MM.1S (cell line): Measurements from ENCODE around the gene APCDD1L.

ENCODE experiments used
- EZH2 ChIP-seq: fragments of 300-600 bp; sonication (generic); optimal IDR thresholded peaks from 2 replicates; pipeline ENCODE3; 2017; ENCODE audit warnings: low read depth, mild to moderate bottlenecking, antibody characterized with exemption, low read length, mixed read lengths
- EZH2phosphoT487 ChIP-seq: fragments of 300-600 bp; sonication (generic); IDR thresholded peaks from 2 replicates; pipeline ENCODE4 v1.6.1; 2018; ENCODE audit warnings: antibody characterized with exemption, low read length
- TF ChIP-seq, protein P1 (sequence below): fragments of 300-600 bp; sonication (generic); IDR thresholded peaks from 2 replicates; pipeline ENCODE4 v1.5.1; 2016; ENCODE audit warnings: antibody characterized with exemption, low read length, mixed read lengths

GRCh38 chr20:58521763-58522162 is 6.6 kb upstream of the APCDD1L start:
- TF ChIP-seq EZH2 (no peak), EZH2phosphoT487 (no peak)
- TF ChIP-seq, protein P1, sequence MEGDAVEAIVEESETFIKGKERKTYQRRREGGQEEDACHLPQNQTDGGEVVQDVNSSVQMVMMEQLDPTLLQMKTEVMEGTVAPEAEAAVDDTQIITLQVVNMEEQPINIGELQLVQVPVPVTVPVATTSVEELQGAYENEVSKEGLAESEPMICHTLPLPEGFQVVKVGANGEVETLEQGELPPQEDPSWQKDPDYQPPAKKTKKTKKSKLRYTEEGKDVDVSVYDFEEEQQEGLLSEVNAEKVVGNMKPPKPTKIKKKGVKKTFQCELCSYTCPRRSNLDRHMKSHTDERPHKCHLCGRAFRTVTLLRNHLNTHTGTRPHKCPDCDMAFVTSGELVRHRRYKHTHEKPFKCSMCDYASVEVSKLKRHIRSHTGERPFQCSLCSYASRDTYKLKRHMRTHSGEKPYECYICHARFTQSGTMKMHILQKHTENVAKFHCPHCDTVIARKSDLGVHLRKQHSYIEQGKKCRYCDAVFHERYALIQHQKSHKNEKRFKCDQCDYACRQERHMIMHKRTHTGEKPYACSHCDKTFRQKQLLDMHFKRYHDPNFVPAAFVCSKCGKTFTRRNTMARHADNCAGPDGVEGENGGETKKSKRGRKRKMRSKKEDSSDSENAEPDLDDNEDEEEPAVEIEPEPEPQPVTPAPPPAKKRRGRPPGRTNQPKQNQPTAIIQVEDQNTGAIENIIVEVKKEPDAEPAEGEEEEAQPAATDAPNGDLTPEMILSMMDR: no peak
